ENCODE data around the gene FGF18. TPM values are rescaled to one million over a fixed set of nuclear protein-coding genes. Genes with fewer than 3 reads are reported as not detected.
A peak's percentile ranks its signal among the peaks of the same experiment; 100 is the strongest.

The FGF18 gene
- total RNA-seq, 2 experiments from 2014 or later = 0.31 to 0.33 TPM

- POLR2A ChIA-PET = no interaction called here
- no peak for ATAC-seq (ENCODE audit: poor library complexity)
- Histone ChIP-seq H3K4me1 (ENCODE audit: insufficient read depth, low read length) (peaks cover 22% of the 10 kb centered on the region), H3K27ac (ENCODE audit: low read depth in 1 of 2, low read length in 2 of 2) (no peak overlapping the region), H3K9me3 (ENCODE audit: control insufficient read depth in 1 of 2, insufficient read depth in 1 of 2, low read length in 2 of 2) (peaks cover 0 to 7% of the 10 kb centered on the region in 2 experiments), H3K27me3 (ENCODE audit: control insufficient read depth in 1 of 2, insufficient read depth in 2 of 2, low read length in 2 of 2) (peaks cover 16 to 24% of the 10 kb centered on the region in 2 experiments), H3K36me3 (ENCODE audit: insufficient read depth, low read length) (no peaks in the 10 kb centered on the region), H3K4me3 (ENCODE audit: low read length) (no peak overlapping the region)
- Mint-ChIP-seq H3K36me3 (ENCODE audit: low read depth) (no peaks in the 10 kb centered on the region), H3K27ac (no peak overlapping the region), H3K4me3 (no peak overlapping the region), H3K9me3 (no peaks in the 10 kb centered on the region), H3K27me3 (peaks cover 35% of the 10 kb centered on the region), H3K4me1 (ENCODE audit: low read depth) (peaks cover 6% of the 10 kb centered on the region)
- CTCF ChIA-PET = no interaction called here
- intact Hi-C loops (cut with DNase I, micrococcal nuclease) = no loop called here
- no peak for TF ChIP-seq CTCF (IDR thresholded peaks at IDR 0.05)
- peak in 1 of 14 experiments; percentile 15 for DNase-seq
These were observed 3.6 kb downstream of the FGF18 start for GRCh38 chr5:171422902-171423663.

- Mint-ChIP-seq H3K4me1 (ENCODE audit: low read depth) (no peaks in the 10 kb centered on the region), H3K4me3 (no peak overlapping the region), H3K36me3 (ENCODE audit: low read depth) (no peaks in the 10 kb centered on the region), H3K27ac (no peak overlapping the region), H3K9me3 (no peaks in the 10 kb centered on the region), H3K27me3 (peaks cover 30% of the 10 kb centered on the region)
- peaks cover 16 to 24% of the 10 kb centered on the region in 2 experiments for H3K27me3 ChIP-seq (ENCODE audit: control insufficient read depth in 1 of 2, insufficient read depth in 2 of 2, low read length in 2 of 2)
- H3K27ac ChIP-seq (ENCODE audit: low read depth in 1 of 2, low read length in 2 of 2) = no peak overlapping the region
- ChIA-PET POLR2A (no interaction called here), CTCF (no interaction called here)
- TF ChIP-seq CTCF (IDR thresholded peaks at IDR 0.05) = no peak
- peaks cover 0 to 7% of the 10 kb centered on the region in 2 experiments for H3K9me3 ChIP-seq (ENCODE audit: control insufficient read depth in 1 of 2, insufficient read depth in 1 of 2, low read length in 2 of 2)
- H3K36me3 ChIP-seq (ENCODE audit: insufficient read depth, low read length) = no peaks in the 10 kb centered on the region
- DNase-seq = peak in 1 of 14 experiments; percentile 15
- ATAC-seq (ENCODE audit: poor library complexity) = no peak
- H3K4me3 ChIP-seq (ENCODE audit: low read length) = no peak overlapping the region
- intact Hi-C loops (cut with DNase I, micrococcal nuclease) = no loop called here
- peaks cover 12% of the 10 kb centered on the region for H3K4me1 ChIP-seq (ENCODE audit: insufficient read depth, low read length)
These were observed 5.3 kb downstream of the FGF18 start for GRCh38 chr5:171424726-171425125.

GRCh38 chr5:171425596-171426244 lies 6.3 kb downstream of the FGF18 start:
- ATAC-seq (ENCODE audit: poor library complexity) (no peak), DNase-seq (peak in 1 of 14 experiments; percentile 2)
- no peak for TF ChIP-seq CTCF (IDR thresholded peaks at IDR 0.05)
- no peak overlapping the region for H3K27ac ChIP-seq (ENCODE audit: low read depth in 1 of 2, low read length in 2 of 2)
- H3K4me1 ChIP-seq (ENCODE audit: insufficient read depth, low read length) = peaks cover 4% of the 10 kb centered on the region
- ChIA-PET CTCF (no interaction called here), POLR2A (interaction anchor here (0.7 kb wide), 1 partner anchor 137 kb away, joined by 3 read pairs; no protein-coding TSS in a partner anchor)
- no peak overlapping the region for H3K4me3 Mint-ChIP-seq
- H3K27me3 ChIP-seq (ENCODE audit: control insufficient read depth in 1 of 2, insufficient read depth in 2 of 2, low read length in 2 of 2) = peaks cover 15 to 18% of the 10 kb centered on the region in 2 experiments
- no peaks in the 10 kb centered on the region for H3K9me3 Mint-ChIP-seq
- no peak overlapping the region for H3K4me3 ChIP-seq (ENCODE audit: low read length)
- H3K27ac Mint-ChIP-seq = no peak overlapping the region
- no peaks in the 10 kb centered on the region for H3K4me1 Mint-ChIP-seq (ENCODE audit: low read depth)
- H3K27me3 Mint-ChIP-seq = peaks cover 25% of the 10 kb centered on the region
- H3K36me3 ChIP-seq (ENCODE audit: insufficient read depth, low read length) = no peaks in the 10 kb centered on the region
- H3K9me3 ChIP-seq (ENCODE audit: control insufficient read depth in 1 of 2, insufficient read depth in 1 of 2, low read length in 2 of 2) = peaks cover 0 to 4% of the 10 kb centered on the region in 2 experiments
- intact Hi-C loops (cut with DNase I, micrococcal nuclease) = no loop called here
- no peaks in the 10 kb centered on the region for H3K36me3 Mint-ChIP-seq (ENCODE audit: low read depth)
